Muscle of leg (tissue), 16 donors: Measurements from ENCODE around the gene C8G. TPM values are rescaled to one million over a fixed set of nuclear protein-coding genes. Genes with fewer than 3 reads are reported as not detected.

Experiments
- DNase-seq: peaks from one replicate; pipeline ENCODE4 v3.0.0; 2013
- H3K27ac ChIP-seq: one replicate; pipeline ENCODE4 v1.5.1; 2013; ENCODE audit warnings: mild to moderate bottlenecking, low read length, control low read depth
- H3K27me3 ChIP-seq: one replicate; pipeline ENCODE4 v1.6.1; 2013; ENCODE audit warnings: low read length; ENCODE audit not compliant: control insufficient read depth, insufficient read depth
- H3K36me3 ChIP-seq: one replicate; pipeline ENCODE4 v1.6.1; 2013; ENCODE audit warnings: low read length; ENCODE audit not compliant: control insufficient read depth, insufficient read depth
- H3K4me1 ChIP-seq: one replicate; pipeline ENCODE4 v1.6.1; 2013; ENCODE audit warnings: low read length; ENCODE audit not compliant: control insufficient read depth, insufficient read depth
- H3K4me3 ChIP-seq: one replicate; pipeline ENCODE4 v1.5.1; 2013; ENCODE audit warnings: low read length, control low read depth
- H3K9me3 ChIP-seq: replicated peaks from 2 replicates; pipeline ENCODE4 v1.6.1; 2013; ENCODE audit warnings: low read depth, low read length; ENCODE audit not compliant: control insufficient read depth
- WGBS: methylation state at CpG from one replicate; pipeline ENCODE4 v1.1.5; 2013; ENCODE audit warnings: missing lambda C conversion rate; ENCODE audit not compliant: insufficient coverage; 5-methylcytosine and 5-hydroxymethylcytosine counted together
- long read RNA-seq, 11 donors: transcript quantifications; one replicate each; lab custom pipeline, GENCODE V29; 2026
- polyA plus RNA-seq, 8 donors: library from polyadenylated mRNA; unstranded; fragments of 120-200 nt; gene quantifications; one replicate each; pipeline versions ENCODE4 v1.2.1 to v1.2.3, GENCODE V29; 2013; ENCODE audit warnings: inconsistent platforms in 1 of 8, low replicate concordance in 1 of 8; ENCODE audit not compliant: insufficient read length in 8 of 8, insufficient read depth in 1 of 8
- total RNA-seq: library from RNA; stranded (reverse); fragments of 120-200 nt; gene quantifications from one replicate; pipeline ENCODE4 v1.2.4, GENCODE V29; 2013

The C8G gene
- total RNA-seq (0.58 TPM), polyA plus RNA-seq (1 to 10 TPM in 1 of 8 donors, under 1 TPM in 6, not detected in 1; 0.17 to 2.3 (median 0.86) TPM)
- long read RNA-seq, donor 1: 0 reads
- long read RNA-seq, donor 2: 0 reads
- long read RNA-seq, donor 3: 0 reads
- long read RNA-seq, donor 4: 0 reads
- long read RNA-seq, donor 5: 0 reads
- long read RNA-seq, donor 6: 0 reads
- long read RNA-seq, donor 7: 0 reads
- long read RNA-seq, donor 8: 0 reads
- long read RNA-seq, donor 9: 0 reads
- long read RNA-seq, donor 10: 0 reads
- long read RNA-seq, donor 11: 0 reads

GRCh38 chr9:136944519-136945332 is at the start of gene C8G, which contains the start of gene FBXW5:
TSS of gene C8G (plus strand) at chr9:136945243. CDS start at chr9:136945321, 78 bp downstream.
TSS of gene FBXW5 (minus strand) at chr9:136944738. CDS start at chr9:136944083, 655 bp downstream.
- peaks cover 35% of the 10 kb centered on the region for H3K36me3 ChIP-seq
- peak within 1 kb of the TSS; percentile 84 for H3K4me3 ChIP-seq
- DNase-seq: peak; percentile 98
- peaks cover 53% of the 10 kb centered on the region for H3K4me1 ChIP-seq
- peak within 1 kb of the TSS; percentile 59 for H3K27ac ChIP-seq
- H3K27me3 ChIP-seq: no peaks in the 10 kb centered on the region
- no peaks in the 10 kb centered on the region for H3K9me3 ChIP-seq
- WGBS: 3% methylated on average over 73 of the region's 74 CpGs

GRCh38 chr9:136896027-136896426 is 49.0 kb upstream of the C8G start:
- peaks cover 35% of the 10 kb centered on the region for H3K36me3 ChIP-seq
- no peaks in the 10 kb centered on the region for H3K4me1 ChIP-seq
- H3K4me3 ChIP-seq: no peak overlapping the region
- WGBS: 75% methylated on average over 10 of the region's 11 CpGs
- no peak overlapping the region for H3K27ac ChIP-seq
- no peak for DNase-seq
- no peaks in the 10 kb centered on the region for H3K27me3 ChIP-seq
- no peaks in the 10 kb centered on the region for H3K9me3 ChIP-seq

- Histone ChIP-seq H3K4me1 (peaks cover 7% of the 10 kb centered on the region), H3K36me3 (peaks cover 56% of the 10 kb centered on the region), H3K9me3 (no peaks in the 10 kb centered on the region), H3K4me3 (no peak overlapping the region), H3K27me3 (no peaks in the 10 kb centered on the region), H3K27ac (no peak overlapping the region)
- no peak for DNase-seq
- 86% methylated on average over 15 of the region's 21 CpGs for WGBS
These were observed 46.5 kb upstream of the C8G start for GRCh38 chr9:136898483-136899100.

- Histone ChIP-seq H3K4me3 (no peak overlapping the region), H3K9me3 (no peaks in the 10 kb centered on the region), H3K4me1 (peaks cover 7% of the 10 kb centered on the region), H3K27ac (no peak overlapping the region), H3K27me3 (no peaks in the 10 kb centered on the region), H3K36me3 (peaks cover 56% of the 10 kb centered on the region)
- WGBS: 61% methylated on average over 9 of the region's 9 CpGs
- no peak for DNase-seq
These were observed 45.8 kb upstream of the C8G start for GRCh38 chr9:136899196-136899595.

- DNase-seq: no peak
- H3K27me3 ChIP-seq: no peaks in the 10 kb centered on the region
- no peaks in the 10 kb centered on the region for H3K9me3 ChIP-seq
- peaks cover 49% of the 10 kb centered on the region for H3K36me3 ChIP-seq
- 93% methylated on average over 8 of the region's 10 CpGs for WGBS
- no peak overlapping the region for H3K27ac ChIP-seq
- H3K4me1 ChIP-seq: peaks cover 7% of the 10 kb centered on the region
- H3K4me3 ChIP-seq: no peak overlapping the region
These were observed 44.5 kb upstream of the C8G start for GRCh38 chr9:136900556-136900955.

- 91% methylated on average over 11 of the region's 13 CpGs for WGBS
- H3K36me3 ChIP-seq: peaks cover 51% of the 10 kb centered on the region
- H3K4me1 ChIP-seq: peaks cover 7% of the 10 kb centered on the region
- no peaks in the 10 kb centered on the region for H3K27me3 ChIP-seq
- no peak overlapping the region for H3K27ac ChIP-seq
- no peak for DNase-seq
- no peaks in the 10 kb centered on the region for H3K9me3 ChIP-seq
- H3K4me3 ChIP-seq: no peak overlapping the region
These were observed 44.0 kb upstream of the C8G start for GRCh38 chr9:136900988-136901515.

- no peak for DNase-seq
- no peaks in the 10 kb centered on the region for H3K9me3 ChIP-seq
- H3K27me3 ChIP-seq: no peaks in the 10 kb centered on the region
- 77% methylated on average over 19 of the region's 20 CpGs for whole genome bisulfite sequencing
- H3K4me3 ChIP-seq: no peak overlapping the region
- peak overlapping the region; percentile 51 for H3K27ac ChIP-seq
- H3K4me1 ChIP-seq: peaks cover 7% of the 10 kb centered on the region
- H3K36me3 ChIP-seq: peaks cover 58% of the 10 kb centered on the region
These were observed 43.4 kb upstream of the C8G start for GRCh38 chr9:136901516-136902258.

GRCh38 chr9:136902259-136902821 is 42.7 kb upstream of the C8G start:
- H3K27me3 ChIP-seq: no peaks in the 10 kb centered on the region
- 84% methylated on average over 15 of the region's 15 CpGs for WGBS
- H3K36me3 ChIP-seq: peaks cover 64% of the 10 kb centered on the region
- no peaks in the 10 kb centered on the region for H3K9me3 ChIP-seq
- DNase-seq: peak; percentile 23
- peaks cover 7% of the 10 kb centered on the region for H3K4me1 ChIP-seq
- H3K27ac ChIP-seq: peak overlapping the region; percentile 51
- H3K4me3 ChIP-seq: no peak overlapping the region

- peaks cover 7% of the 10 kb centered on the region for H3K4me1 ChIP-seq
- H3K27me3 ChIP-seq: no peaks in the 10 kb centered on the region
- H3K9me3 ChIP-seq: no peaks in the 10 kb centered on the region
- peak; percentile 25 for DNase-seq
- H3K4me3 ChIP-seq: no peak overlapping the region
- H3K36me3 ChIP-seq: peaks cover 72% of the 10 kb centered on the region
- WGBS: 57% methylated on average over 8 of the region's 12 CpGs
- no peak overlapping the region for H3K27ac ChIP-seq
These were observed 41.9 kb upstream of the C8G start for GRCh38 chr9:136903041-136903554.
